T47D (cell line): ENCODE measurements around the gene PGAP3.

ENCODE experiments used
- DNase-seq, 2 experiments: peaks; one replicate each; pipeline versions ENCODE4 v3.0.0 to v3.0.0-alpha.2; 2011 to 2012; ENCODE audit warnings: low read depth in 1 of 2, low spot score in 1 of 2
- JUND ChIP-seq: IDR thresholded peaks from 2 replicates; pipeline ENCODE4 v1.6.1; 2012; ENCODE audit warnings: low read depth
- in situ Hi-C: cut with HindIII; loops from 2 replicates; pipeline ENCODE4 v1.10.0; 2016; ENCODE audit warnings: low sequenced_read_pairs, low pct_unique_long_range_greater_than_20kb

PGAP3 gene

GRCh38 chr17:39635614-39636176, 52.2 kb downstream of the PGAP3 start:
- TF ChIP-seq JUND: no peak
- no peak for DNase-seq
- in situ Hi-C loops: no loop called here

GRCh38 chr17:39634384-39634871, 53.4 kb downstream of the PGAP3 start:
- in situ Hi-C loops: no loop called here
- no peak for TF ChIP-seq JUND
- DNase-seq: peak; percentile 47 to 63

DNA sequence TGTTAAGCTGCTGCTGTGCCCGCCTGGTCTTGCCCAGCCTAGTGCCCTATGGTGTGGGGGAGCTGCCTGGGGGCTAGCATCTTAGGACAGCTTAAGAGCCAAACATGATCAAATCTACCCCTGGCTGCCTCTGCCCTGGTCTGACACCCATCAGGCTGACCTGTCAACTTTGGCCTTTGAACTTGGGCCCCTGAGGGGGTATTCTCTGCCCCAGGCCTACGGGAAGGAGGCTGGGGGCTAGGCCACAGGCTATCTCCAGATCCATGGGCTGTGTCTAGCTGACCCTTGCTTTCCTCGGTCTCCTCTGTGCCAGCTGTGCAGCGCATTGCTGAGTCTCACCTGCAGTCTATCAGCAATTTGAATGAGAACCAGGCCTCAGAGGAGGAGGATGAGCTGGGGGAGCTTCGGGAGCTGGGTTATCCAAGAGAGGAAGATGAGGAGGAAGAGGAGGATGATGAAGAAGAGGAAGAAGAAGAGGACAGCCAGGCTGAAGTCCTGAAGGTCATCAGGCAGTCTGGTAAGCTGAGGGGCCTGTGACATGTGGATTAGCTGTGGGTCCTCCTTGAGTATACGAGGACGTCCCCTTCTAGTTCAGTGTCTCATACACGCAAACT, 54.2 kb downstream of the PGAP3 start:
- TF ChIP-seq JUND: no peak
- DNase-seq: no peak
- in situ Hi-C loops: no loop called here

DNA sequence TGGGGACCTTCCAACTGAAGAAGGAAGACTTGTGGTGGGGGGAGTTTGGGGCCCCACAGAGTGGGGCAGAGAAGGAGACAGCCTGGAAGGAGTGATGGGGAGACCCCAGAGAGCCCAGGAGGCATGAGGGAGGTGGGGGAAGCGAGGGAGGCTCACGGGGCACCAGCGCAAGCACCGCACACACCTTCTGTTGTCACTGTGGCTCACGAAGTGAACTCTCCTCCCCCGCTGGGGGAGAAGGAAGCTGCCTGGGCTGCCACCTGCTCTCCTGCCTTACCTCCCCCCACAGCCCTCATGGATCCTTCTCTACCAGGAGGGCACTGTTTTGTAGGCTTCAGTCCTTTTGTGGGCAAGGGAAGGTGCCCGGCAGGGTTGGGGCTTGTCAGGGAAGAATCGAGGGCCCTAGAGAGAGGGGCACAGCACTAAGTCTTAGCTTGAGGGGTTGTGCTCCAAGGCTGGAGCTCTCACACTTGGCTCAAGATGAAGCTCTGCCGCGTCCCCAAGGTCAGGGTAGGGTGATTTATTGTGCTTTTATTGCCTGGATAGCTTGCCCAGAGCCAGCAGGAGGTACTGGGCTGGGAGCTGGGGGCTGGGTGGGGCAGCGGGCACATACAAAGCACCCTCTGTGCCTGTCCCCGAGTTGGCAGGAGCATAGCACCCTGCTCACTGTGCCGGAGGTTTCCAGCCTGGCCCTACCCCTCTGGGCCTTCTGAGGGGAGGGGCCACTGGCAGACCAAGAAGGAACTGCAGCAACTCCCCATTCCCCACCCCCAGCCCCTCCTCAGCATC, 55.5 kb downstream of the PGAP3 start:
- TF ChIP-seq JUND: no peak
- in situ Hi-C loops: no loop called here
- no peak for DNase-seq

GRCh38 chr17:39631403-39631802, 56.5 kb downstream of the PGAP3 start:
- no peak for TF ChIP-seq JUND
- in situ Hi-C loops: no loop called here
- DNase-seq: peak in 1 of 2 experiments; percentile 77

DNA sequence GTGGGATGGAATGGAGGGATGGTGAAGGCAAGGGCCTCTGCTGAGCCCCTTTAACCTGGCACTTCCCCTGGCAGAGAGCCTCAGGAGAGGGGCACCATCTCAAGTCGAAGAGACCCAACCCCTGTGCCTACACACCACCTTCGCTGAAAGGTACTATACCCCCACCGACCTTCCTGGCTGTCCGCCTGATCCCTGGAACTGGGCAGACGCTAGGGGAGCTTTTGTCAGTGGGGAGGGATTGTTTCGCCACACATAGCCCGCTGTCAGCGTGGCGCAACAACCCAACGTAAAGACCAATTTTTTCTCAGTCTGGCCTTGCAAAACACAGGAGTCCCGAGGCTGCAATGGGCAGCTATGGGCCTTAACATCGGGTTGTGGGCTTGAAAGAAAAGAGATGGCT, 58.0 kb downstream of the PGAP3 start:
- no peak for DNase-seq
- TF ChIP-seq JUND: no peak
- in situ Hi-C loops: no loop called here

DNA sequence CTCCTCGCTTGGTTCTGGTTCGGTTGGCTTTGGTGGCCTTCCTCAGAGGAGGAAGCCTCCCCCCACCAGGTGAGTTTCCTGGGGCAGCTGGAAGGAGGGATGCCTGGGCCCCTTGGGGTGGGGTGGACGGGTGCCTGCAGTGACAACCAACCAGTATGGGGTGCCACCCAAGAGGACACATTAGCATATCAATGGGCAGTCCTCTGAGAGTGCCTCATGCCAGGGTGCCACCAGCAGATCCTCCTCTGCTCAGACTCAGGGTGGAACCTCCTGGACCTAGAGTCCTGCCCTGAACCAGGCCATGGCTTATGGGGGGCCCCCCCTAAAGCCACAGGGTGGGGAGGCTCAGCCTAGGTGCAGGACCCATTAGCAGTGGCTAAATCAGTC, 58.4 kb downstream of the PGAP3 start:
- in situ Hi-C loops: no loop called here
- DNase-seq: no peak

GRCh38 chr17:39628655-39629493, 59.0 kb downstream of the PGAP3 start:
- TF ChIP-seq JUND: no peak
- DNase-seq: peak in 1 of 2 experiments; percentile 49
- in situ Hi-C loops: no loop called here

More for the DNA sequence above, 58.4 kb downstream of the PGAP3 start:
- TF ChIP-seq JUND: no peak

DNA sequence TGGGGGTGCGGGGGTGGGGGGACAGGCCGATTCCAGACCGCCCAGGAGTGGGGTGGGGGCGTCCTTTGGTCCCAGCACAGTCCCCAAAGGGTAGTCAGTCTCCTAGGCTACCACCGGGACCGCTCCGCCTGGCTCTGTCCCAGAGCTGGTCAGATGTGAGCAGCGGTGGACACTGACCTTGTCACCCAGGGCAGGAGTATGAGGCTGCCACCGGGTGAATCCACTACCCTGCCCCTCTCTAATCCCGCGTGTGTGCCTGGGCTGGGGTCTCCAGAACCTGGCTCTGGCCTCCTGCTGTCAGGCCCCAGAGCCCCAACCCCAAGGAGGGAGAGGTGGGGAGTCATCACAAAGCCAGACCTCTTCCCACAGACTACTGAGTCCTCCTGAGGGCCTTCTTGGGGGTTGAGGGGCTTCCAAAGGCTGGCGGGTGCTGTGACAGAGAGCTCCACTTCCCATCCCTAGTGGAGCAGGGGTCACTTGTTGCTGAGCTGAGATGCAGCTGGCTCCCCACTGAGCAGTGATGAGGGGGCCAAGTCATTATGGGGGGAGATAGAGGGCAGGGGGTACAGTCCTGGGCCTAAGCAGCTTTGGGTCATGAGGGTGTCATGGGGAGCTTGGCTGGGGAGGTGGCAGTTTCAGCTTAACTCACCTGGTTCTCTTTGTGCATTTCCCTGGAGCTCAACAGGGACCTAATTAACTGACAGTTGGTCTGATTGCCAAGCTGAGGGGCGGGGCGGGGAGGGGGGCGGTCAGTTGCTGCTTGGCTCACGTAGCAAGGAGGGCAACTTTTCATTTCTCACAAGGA, 59.9 kb downstream of the PGAP3 start:
- in situ Hi-C loops: no loop called here
- no peak for TF ChIP-seq JUND

DNA sequence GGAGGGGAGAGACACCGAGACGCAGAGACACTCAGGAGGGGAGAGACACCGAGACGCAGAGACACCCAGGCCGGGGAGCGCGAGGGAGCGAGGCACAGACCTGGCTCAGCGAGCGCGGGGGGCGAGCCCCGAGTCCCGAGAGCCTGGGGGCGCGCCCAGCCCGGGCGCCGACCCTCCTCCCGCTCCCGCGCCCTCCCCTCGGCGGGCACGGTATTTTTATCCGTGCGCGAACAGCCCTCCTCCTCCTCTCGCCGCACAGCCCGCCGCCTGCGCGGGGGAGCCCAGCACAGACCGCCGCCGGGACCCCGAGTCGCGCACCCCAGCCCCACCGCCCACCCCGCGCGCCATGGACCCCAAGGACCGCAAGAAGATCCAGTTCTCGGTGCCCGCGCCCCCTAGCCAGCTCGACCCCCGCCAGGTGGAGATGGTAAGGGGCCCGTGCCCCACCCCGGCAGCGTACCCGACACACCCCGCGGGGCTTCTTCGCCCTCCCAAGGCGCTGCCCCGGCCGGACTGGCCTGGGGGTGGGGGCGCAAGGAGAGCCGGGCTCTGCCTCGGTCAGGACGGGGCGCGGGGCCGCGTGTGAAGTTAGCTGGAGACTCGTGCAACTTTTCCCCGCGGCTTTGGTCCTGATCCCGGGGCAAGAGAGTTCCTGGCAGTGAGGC, 60.7 kb downstream of the PGAP3 start:
- in situ Hi-C loops: no loop called here
- DNase-seq: no peak
- no peak for TF ChIP-seq JUND

More for the DNA sequence above, 59.9 kb downstream of the PGAP3 start:
- DNase-seq: no peak
